Myometrial cell (primary cell): ENCODE measurements around the gene TTC34. TPM values are rescaled to one million over a fixed set of nuclear protein-coding genes. Genes with fewer than 3 reads are reported as not detected.

Experiments
- total RNA-seq: library from RNA; depleted of rRNA; stranded (reverse); fragments of >200 nt; gene quantifications from 2 replicates; pipeline ENCODE4 v1.2.3, GENCODE V29; 2015

Gene TTC34, protein sequence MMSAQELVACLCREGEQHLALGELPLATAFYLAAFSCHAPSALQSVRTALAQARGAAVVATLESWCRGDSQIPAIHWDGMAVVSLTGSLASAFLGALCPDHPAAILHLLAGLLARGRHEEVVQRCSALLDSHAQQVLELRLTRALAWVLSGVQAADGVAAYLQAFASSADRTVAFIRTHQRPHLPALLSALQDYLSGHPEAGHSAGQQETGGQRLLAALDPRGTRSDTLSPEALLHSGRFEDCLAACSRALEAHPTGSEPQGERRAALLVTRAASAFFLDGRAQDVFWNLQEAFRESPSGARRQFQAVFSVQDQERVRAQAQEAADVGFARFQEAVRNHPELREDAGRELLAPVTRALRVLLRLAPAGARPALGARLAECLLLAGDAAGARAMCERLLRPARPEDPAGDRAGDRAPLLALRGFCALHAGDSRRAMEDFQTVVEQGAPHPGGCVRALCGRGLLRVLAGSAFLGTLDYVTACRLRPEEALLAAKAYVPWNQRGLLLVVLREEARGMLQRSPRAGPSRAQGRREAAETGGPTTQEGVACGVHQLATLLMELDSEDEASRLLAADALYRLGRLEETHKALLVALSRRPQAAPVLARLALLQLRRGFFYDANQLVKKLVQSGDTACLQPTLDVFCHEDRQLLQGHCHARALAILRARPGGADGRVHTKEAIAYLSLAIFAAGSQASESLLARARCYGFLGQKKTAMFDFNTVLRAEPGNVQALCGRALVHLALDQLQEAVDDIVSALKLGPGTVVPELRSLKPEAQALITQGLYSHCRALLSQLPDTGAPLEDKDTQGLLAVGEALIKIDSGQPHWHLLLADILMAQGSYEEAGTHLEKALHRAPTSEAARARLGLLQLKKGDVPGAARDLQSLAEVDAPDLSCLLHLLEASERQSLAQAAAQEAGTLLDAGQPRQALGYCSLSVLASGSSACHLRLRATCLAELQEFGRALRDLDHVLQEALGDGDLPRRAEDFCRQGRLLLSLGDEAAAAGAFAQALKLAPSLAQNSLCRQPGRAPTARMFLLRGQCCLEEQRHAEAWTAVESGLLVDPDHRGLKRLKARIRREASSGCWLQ
- total RNA-seq, result under 0.01 TPM in 2 replicates

DNA sequence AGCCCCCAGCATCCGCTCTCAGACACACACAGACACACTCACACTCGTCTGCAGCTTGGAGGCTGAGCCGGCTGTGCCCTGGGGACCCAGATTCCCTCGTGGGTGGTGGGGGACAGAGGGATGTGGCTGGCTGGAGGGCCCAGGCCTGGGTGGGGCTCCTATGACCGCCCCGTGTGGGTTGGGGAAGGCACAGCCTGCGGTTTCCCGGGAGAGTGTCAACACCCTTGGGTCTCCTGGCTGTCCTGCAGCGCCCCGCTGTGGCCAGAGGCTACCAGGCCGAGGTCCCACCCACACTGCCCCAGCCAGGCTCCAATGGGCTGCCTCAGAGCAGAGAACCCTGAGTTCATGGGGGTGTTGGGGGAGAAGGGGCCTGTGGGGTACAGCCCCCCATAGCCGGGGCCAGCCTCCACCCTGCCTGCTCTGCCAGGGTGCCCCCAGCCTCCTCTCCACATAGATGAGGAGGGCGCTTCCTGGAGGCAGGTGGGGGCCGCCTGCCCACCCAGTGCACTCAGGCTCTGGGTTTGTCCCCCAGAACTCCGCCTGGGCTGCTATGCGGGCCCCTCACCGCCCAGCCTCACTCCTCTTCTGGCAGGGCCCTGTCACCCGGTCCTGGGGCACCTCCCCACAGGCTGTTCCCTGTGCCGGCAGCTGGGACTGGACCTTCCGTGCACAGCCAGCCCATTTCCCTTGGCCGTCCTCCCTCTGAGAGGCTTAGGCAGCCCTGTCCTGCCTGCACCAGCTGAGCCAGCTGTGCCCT, at the start of gene TTC34:
TSS of gene TTC34 (minus strand) at position 159 of the 757 bp plus-strand sequence. CDS start 866 bp downstream, outside the sequence.

DNA sequence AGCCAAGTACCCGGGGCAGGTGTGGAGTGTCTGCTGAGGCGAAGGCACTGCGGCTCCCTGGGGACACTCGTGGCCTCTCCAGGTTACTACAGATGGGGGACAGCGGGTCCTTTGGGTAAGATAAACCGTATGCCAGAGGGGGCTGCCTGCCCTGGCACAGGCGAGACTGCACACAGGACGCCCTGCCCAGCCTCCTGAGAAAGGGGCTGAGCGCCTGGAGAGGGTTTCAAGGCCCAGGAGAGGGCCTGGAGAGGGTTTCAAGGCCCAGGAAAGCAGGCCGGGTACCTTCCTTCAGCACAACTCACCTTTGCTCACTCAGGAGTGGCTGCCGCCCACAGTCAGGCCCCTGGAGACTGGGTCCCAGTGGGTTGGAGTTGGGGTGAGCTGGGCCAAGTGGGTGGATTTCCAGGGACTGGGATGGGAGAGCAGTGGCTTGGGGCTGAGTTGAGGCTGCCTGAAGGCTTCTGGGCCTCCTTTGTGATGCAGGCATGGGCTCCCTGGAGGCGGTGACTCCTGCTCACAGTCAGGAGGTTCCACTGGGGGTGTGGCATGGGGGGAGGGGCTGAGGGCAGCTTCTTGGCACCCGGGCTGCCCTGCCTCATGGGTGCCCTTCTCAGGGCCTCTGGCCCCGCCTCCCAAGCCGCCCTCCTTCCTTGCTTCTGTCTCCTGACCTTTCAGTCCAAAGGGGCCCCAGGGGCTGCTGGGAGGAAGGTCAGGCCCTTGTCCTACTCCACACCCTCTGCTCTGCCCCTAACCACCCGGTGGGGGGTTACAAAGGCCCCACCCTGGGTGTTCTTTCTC, 168.7 kb downstream of the TTC34 start, which contains the start of gene MMEL1:
TSS of gene MMEL1 (minus strand) at position 456 of the 801 bp plus-strand sequence. CDS start 3,532 bp downstream, outside the sequence.

DNA sequence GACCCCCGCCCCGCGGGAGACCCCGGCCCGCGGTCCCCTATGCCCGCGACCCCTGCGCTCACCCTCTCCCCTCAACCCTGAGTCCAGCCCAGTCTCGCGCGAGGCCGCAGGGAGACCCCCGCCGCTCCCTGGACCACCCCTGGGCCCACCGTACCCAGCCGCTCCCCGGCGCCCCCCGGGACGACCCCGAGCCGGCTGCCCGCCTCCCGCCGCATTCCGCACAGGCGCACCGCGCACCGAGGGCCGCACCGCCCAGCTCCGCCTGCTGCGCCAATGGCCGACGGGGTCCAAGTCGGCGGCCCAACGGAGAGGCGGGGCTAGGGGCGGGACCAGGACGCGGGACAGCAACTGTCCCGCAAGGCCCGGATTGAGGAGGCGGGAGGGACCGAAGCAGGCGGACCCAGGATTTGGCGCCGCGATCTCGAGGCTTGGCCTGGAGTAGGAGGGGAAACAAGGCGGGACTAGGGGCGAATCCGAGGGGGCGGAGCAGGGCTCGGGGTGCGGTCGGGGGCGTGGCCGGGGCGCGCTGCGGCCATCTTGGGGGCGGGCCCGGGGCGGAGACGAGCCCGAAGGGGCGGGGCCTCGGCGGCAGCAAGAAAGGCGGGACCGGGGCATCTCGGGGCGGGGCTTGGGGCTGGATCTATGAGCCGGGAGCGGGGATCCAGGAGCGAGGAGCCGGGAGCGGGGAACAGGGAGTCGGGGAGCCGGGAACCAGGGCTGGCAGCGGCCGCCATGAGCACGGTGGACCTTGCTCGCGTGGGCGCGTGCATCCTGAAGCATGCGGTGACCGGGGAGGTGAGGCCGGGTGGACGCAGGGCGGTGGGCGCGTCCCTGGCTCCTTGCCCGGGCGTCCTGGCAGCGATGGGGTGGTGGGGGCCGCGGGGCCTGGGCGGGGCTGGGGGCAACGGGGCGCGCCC, 215.1 kb downstream of the TTC34 start, which contains the start of gene PRXL2B:
TSS of gene PRXL2B (plus strand) at position 624 of the 917 bp plus-strand sequence. CDS start at position 733, 109 bp downstream.

Other genes with a start within 250 kb of the TTC34 start
- 20.2 and 25.9 TPM in 2 replicates for gene TNFRSF14, start 245.3 kb downstream of the TTC34 start, total RNA-seq
- 20.4 and 23.1 TPM in 2 replicates for gene PRXL2B, start 214.9 kb downstream of the TTC34 start, total RNA-seq
- gene MMEL1, start 168.7 kb downstream of the TTC34 start, total RNA-seq, result not detected in 2 replicates
- not detected in 2 replicates for gene ACTRT2, start 219.8 kb upstream of the TTC34 start, total RNA-seq